ENCODE results near the gene HIRA. TPM values are rescaled to one million over a fixed set of nuclear protein-coding genes. Genes with fewer than 3 reads are reported as not detected.

The HIRA gene
- polyA plus RNA-seq, 1 experiment: 17.1 TPM

- Histone ChIP-seq H3K27ac (ENCODE audit: low read depth, low read length) (no peak overlapping the region), H3K27me3 (ENCODE audit: control insufficient read depth, insufficient read depth, low read length) (no peaks in the 10 kb centered on the region), H3K4me3 (ENCODE audit: low read depth, low read length) (no peak overlapping the region), H3K9me3 (ENCODE audit: control insufficient read depth, insufficient read depth, low read length) (no peaks in the 10 kb centered on the region; the same call in 1 of the 2 replicates)
- CTCF ChIA-PET: no interaction called here
- TF ChIP-seq CTCF (IDR thresholded peaks at IDR 0.05; ENCODE audit: low read depth, low read length): no peak
- no peak for DNase-seq (ENCODE audit: low read depth, low spot score)
- POLR2A ChIA-PET: no interaction called here
Observed at GRCh38 chr22:19355413-19356157, 75.9 kb downstream of the HIRA start.

DNA sequence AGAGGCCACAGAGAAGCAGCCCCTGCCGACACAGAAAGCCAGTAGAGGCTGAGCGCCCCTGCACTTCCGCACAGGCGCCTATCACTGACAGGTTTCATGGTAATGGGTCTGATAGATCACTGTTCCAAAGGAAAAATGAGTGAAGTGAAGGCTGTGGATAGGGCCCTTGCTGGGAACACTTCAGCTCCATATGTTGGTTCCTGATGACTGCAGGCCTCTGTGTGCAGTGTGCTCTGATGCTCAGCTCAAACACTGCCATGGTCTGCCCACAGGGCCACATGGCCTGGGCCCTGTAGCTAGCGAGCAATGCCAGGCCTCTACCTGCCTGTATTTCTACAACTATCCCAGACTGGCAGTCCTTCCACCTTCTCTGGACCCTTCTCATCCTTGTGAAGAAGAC, 77.3 kb downstream of the HIRA start:
- DNase-seq (ENCODE audit: low read depth, low spot score): no peak
- TF ChIP-seq CTCF (IDR thresholded peaks at IDR 0.05; ENCODE audit: low read depth, low read length): no peak
- POLR2A ChIA-PET: no interaction called here
- H3K27ac ChIP-seq (ENCODE audit: low read depth, low read length): no peak overlapping the region
- no peaks in the 10 kb centered on the region; the same call in 1 of the 2 replicates for H3K9me3 ChIP-seq (ENCODE audit: control insufficient read depth, insufficient read depth, low read length)
- CTCF ChIA-PET: no interaction called here
- no peaks in the 10 kb centered on the region for H3K27me3 ChIP-seq (ENCODE audit: control insufficient read depth, insufficient read depth, low read length)
- no peak overlapping the region for H3K4me3 ChIP-seq (ENCODE audit: low read depth, low read length)

- no peaks in the 10 kb centered on the region for H3K27me3 ChIP-seq (ENCODE audit: control insufficient read depth, insufficient read depth, low read length)
- no peak overlapping the region for H3K27ac ChIP-seq (ENCODE audit: low read depth, low read length)
- ChIA-PET POLR2A (no interaction called here), CTCF (no interaction called here)
- H3K4me3 ChIP-seq (ENCODE audit: low read depth, low read length): no peak overlapping the region
- no peak for TF ChIP-seq CTCF (IDR thresholded peaks at IDR 0.05; ENCODE audit: low read depth, low read length)
- DNase-seq (ENCODE audit: low read depth, low spot score): no peak
- H3K9me3 ChIP-seq (ENCODE audit: control insufficient read depth, insufficient read depth, low read length): no peaks in the 10 kb centered on the region; the same call in 1 of the 2 replicates
Observed at GRCh38 chr22:19353363-19354131, 78.0 kb downstream of the HIRA start.

DNA sequence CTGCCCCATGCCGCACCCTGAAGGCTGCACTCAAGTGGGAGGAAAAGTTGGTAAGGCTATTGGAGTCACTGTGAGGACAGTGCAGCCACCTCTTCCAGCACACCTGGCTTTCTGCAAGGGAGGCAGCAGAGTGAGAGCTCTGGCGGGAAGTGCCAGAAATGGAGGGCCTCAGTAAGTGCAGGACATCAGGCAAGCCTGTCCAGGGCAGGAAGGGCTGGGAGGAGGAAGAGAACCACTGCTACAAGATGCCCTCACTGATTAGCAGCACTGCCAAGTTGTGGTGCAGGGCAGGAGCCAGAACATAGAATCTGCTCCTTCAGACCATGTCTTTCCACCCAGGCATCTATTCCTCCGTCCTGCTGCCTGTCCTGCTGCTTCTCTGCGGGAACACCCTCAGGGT, 78.8 kb downstream of the HIRA start:
- Histone ChIP-seq H3K9me3 (ENCODE audit: control insufficient read depth, insufficient read depth, low read length) (no peaks in the 10 kb centered on the region; the same call in 1 of the 2 replicates), H3K4me3 (ENCODE audit: low read depth, low read length) (no peak overlapping the region), H3K27me3 (ENCODE audit: control insufficient read depth, insufficient read depth, low read length) (no peaks in the 10 kb centered on the region), H3K27ac (ENCODE audit: low read depth, low read length) (no peak overlapping the region)
- ChIA-PET POLR2A (no interaction called here), CTCF (no interaction called here)
- no peak for TF ChIP-seq CTCF (IDR thresholded peaks at IDR 0.05; ENCODE audit: low read depth, low read length)
- no peak for DNase-seq (ENCODE audit: low read depth, low spot score)

DNA sequence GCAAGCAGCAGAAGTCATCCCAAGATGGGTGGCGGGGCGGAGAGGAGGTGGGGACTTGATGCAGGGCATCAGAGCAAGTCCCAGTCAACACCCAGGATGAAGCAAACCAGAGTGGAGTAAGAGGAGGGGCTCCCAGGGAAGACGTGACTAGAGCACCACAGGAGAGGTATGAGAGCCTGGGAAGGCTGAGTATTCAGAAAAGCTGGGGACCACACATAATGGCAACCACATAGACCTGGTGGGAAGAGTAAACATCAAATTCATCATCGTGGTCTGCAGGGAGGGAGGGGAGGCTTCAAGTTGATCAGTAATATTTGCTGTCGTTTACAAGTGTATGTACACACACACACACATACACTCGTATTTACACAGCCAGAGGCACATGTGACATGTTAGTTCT, 79.3 kb downstream of the HIRA start:
- TF ChIP-seq CTCF (IDR thresholded peaks at IDR 0.05; ENCODE audit: low read depth, low read length): no peak
- POLR2A ChIA-PET: no interaction called here
- Histone ChIP-seq H3K4me3 (ENCODE audit: low read depth, low read length) (no peak overlapping the region), H3K27ac (ENCODE audit: low read depth, low read length) (no peak overlapping the region), H3K27me3 (ENCODE audit: control insufficient read depth, insufficient read depth, low read length) (no peaks in the 10 kb centered on the region), H3K9me3 (ENCODE audit: control insufficient read depth, insufficient read depth, low read length) (no peaks in the 10 kb centered on the region; the same call in 1 of the 2 replicates)
- no peak for DNase-seq (ENCODE audit: low read depth, low spot score)
- CTCF ChIA-PET: no interaction called here
